Measurements from ENCODE around the gene CCDC3.

DNA sequence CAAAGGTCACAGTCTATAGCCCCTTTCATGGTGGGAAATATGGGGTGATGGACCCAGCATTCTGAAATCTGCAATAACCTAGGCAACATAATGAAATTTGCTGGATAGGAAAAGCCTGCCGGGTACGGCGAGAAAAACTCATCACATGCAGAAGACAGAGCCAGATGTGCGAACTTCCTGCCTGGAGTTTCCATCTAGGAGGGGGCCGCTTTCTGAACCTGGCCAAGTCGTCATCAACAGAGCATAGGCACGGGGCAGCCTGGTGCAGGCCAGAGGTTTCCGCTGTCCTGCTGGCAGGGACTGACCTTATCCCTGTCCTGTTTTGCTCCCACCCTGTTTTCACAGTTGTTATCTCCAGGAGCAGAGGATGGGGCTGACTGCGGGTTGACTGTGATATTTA, 27.4 kb downstream of the CCDC3 start:
- TF ChIP-seq, protein P1, sequence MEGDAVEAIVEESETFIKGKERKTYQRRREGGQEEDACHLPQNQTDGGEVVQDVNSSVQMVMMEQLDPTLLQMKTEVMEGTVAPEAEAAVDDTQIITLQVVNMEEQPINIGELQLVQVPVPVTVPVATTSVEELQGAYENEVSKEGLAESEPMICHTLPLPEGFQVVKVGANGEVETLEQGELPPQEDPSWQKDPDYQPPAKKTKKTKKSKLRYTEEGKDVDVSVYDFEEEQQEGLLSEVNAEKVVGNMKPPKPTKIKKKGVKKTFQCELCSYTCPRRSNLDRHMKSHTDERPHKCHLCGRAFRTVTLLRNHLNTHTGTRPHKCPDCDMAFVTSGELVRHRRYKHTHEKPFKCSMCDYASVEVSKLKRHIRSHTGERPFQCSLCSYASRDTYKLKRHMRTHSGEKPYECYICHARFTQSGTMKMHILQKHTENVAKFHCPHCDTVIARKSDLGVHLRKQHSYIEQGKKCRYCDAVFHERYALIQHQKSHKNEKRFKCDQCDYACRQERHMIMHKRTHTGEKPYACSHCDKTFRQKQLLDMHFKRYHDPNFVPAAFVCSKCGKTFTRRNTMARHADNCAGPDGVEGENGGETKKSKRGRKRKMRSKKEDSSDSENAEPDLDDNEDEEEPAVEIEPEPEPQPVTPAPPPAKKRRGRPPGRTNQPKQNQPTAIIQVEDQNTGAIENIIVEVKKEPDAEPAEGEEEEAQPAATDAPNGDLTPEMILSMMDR (IDR thresholded peaks at IDR 0.05), result no peak
- no peak for TF ChIP-seq POLR2A (IDR thresholded peaks at IDR 0.05)

Measured in sigmoid colon (tissue), 3 donors.